ENCODE measurements around the gene IQGAP2.

IQGAP2 gene

DNA sequence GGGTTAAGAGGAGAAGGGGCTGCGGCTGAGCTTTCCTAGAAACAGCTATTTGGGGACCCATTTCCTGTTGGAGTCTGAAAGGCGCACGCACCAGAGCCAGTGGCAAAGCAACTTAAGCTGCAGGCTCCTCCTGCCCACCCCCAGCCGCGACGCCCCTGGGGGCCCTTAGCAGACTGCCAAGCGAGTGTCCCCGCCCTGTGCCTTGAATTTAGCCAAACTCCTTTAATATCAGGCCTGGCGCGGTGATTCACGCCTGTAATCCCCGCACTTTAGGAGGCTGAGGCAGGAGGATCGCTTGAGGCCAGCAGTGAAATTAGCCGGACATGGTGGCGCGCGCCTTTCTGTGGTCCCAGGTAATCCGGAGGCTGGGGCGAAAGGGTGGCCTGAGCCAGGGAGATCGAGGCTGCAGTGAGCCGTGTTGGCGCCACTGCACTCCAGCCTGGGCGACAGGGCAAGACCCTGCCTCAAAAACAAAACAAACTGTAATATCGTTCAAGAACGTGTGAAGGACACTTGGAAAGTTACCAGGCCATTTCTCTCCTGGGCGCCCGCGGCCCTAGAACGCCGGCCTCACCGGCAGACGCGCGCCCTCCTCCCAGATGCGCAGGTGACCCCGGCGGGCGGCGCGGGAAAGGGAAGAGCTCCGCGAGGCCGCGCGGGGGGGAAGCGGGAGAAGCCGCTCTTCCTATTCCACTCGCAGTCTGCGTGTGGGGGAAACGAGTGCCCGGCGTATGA is 311.8 kb downstream of the IQGAP2 start:
- peaks cover 54% of the 10 kb centered on the region for H3K4me1 Mint-ChIP-seq
- H3K9me3 Mint-ChIP-seq, result no peaks in the 10 kb centered on the region
- peaks cover 61% of the 10 kb centered on the region for H3K27me3 Mint-ChIP-seq
- DNase-seq (peak in 1 of 2 donors; percentile 28), ATAC-seq (peak; percentile 18)
- H3K27ac Mint-ChIP-seq, result peak overlapping the region in 1 of 2 donors; percentile 56
- peak overlapping the region; percentile 82 to 94 for H3K4me3 Mint-ChIP-seq

- DNase-seq, result no peak
- Mint-ChIP-seq H3K27me3 (peaks cover 61% of the 10 kb centered on the region), H3K27ac (no peak overlapping the region), H3K4me3 (peak overlapping the region; percentile 82 to 94), H3K9me3 (no peaks in the 10 kb centered on the region), H3K4me1 (peaks cover 54% of the 10 kb centered on the region)
- no peak for ATAC-seq
Observed at GRCh38 chr5:76715486-76715735, 312.3 kb downstream of the IQGAP2 start.

DNA sequence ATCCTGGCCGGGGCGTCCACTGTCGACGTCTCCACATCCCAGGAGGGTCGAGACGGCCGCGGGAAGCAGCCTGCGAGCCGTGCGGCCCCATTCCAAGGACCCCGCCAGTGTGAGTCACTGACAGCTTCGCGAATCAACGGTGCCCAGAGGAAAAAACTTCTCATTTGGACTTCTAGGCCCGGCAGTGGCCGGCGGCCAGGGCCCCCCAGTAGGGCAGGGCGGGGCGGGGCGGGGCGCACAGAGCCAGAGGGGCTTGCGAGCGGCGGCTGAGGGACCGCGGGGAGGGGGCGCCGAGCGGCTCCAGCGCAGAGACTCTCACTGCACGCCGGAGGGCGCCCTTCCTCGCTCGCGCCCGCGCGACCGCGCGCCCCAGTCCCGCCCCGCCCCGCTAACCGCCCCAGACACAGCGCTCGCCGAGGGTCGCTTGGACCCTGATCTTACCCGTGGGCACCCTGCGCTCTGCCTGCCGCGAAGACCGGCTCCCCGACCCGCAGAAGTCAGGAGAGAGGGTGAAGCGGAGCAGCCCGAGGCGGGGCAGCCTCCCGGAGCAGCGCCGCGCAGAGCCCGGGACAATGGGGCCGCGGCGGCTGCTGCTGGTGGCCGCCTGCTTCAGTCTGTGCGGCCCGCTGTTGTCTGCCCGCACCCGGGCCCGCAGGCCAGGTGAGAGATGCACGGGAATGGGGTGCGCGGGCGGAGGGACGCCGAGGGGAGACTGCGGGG is 312.8 kb downstream of the IQGAP2 start, which contains the start of gene F2R:
F2R (plus strand) TSS at position 391 of the 720 bp plus-strand sequence; CDS start at position 573, 182 bp downstream.
- Mint-ChIP-seq H3K9me3 (no peaks in the 10 kb centered on the region), H3K4me1 (peaks cover 50% of the 10 kb centered on the region), H3K4me3 (peak within 1 kb of the TSS; percentile 82 to 94), H3K27ac (peak within 1 kb of the TSS; percentile 17 to 56), H3K27me3 (peaks cover 61% of the 10 kb centered on the region)
- DNase-seq (peak; percentile 32 to 60), ATAC-seq (peak; percentile 85)

DNA sequence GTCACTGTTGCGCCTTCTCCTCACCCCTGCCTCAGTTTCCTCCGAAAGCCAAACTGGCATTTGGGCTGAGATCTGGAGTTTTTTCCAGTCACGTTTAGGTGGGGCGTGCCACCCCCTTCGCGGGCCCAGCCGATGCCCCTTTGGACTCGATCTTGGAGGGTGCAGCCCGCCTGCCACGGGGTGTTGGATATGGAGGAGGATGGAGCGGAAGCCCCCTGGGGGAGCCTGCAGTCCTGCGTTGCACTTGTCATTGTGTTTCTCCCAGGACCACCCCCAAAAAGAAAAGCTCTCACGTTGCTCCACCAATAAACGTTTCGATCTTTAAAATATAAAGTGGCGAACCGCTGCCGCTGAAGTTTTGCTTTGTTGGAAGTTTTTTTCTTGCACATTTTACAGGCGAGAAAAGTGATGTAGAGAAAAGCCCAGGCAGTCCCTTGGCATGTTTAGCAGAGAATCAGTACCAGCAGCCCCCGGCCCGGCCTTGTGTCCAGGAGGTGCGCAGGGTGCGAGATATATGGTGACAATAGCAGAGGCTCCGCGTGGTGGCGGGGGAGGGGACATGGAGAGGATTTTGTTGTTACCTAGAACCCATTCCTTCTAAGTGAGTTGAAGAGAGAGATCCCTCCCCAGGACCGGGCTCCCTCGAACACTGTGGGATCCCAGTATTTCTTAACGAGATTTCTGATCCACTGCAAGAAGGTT is 313.5 kb downstream of the IQGAP2 start:
- H3K4me3 Mint-ChIP-seq, result peak overlapping the region; percentile 82 to 94
- ATAC-seq (peak; percentile 43), DNase-seq (no peak)
- peaks cover 42% of the 10 kb centered on the region for H3K4me1 Mint-ChIP-seq
- H3K27ac Mint-ChIP-seq, result no peak overlapping the region
- no peaks in the 10 kb centered on the region for H3K9me3 Mint-ChIP-seq
- peaks cover 61% of the 10 kb centered on the region for H3K27me3 Mint-ChIP-seq

GRCh38 chr5:76717222-76718083 is 314.4 kb downstream of the IQGAP2 start:
- Mint-ChIP-seq H3K27me3 (peaks cover 61% of the 10 kb centered on the region), H3K4me3 (peak overlapping the region; percentile 82 to 94), H3K9me3 (no peaks in the 10 kb centered on the region), H3K27ac (no peak overlapping the region), H3K4me1 (peaks cover 42% of the 10 kb centered on the region)
- DNase-seq (no peak), ATAC-seq (no peak)

- peaks cover 59% of the 10 kb centered on the region for H3K27me3 Mint-ChIP-seq
- H3K9me3 Mint-ChIP-seq, result no peaks in the 10 kb centered on the region
- no peak overlapping the region for H3K27ac Mint-ChIP-seq
- ATAC-seq (no peak), DNase-seq (no peak)
- H3K4me1 Mint-ChIP-seq, result peaks cover 42% of the 10 kb centered on the region
- no peak overlapping the region for H3K4me3 Mint-ChIP-seq
Observed at GRCh38 chr5:76718381-76718832, 315.3 kb downstream of the IQGAP2 start.

GRCh38 chr5:76718880-76719279 is 315.8 kb downstream of the IQGAP2 start:
- no peak overlapping the region for H3K27ac Mint-ChIP-seq
- ATAC-seq, result no peak
- H3K4me1 Mint-ChIP-seq, result peaks cover 37% of the 10 kb centered on the region
- no peaks in the 10 kb centered on the region for H3K9me3 Mint-ChIP-seq
- H3K27me3 Mint-ChIP-seq, result peaks cover 54% of the 10 kb centered on the region
- DNase-seq, result no peak
- H3K4me3 Mint-ChIP-seq, result no peak overlapping the region

- Mint-ChIP-seq H3K4me1 (peaks cover 17% of the 10 kb centered on the region), H3K27me3 (peaks cover 41% of the 10 kb centered on the region), H3K4me3 (no peak overlapping the region), H3K27ac (no peak overlapping the region), H3K9me3 (no peaks in the 10 kb centered on the region)
- no peak for DNase-seq
- no peak for ATAC-seq
Observed at GRCh38 chr5:76720988-76721569, 318.0 kb downstream of the IQGAP2 start.

- DNase-seq (no peak), ATAC-seq (no peak)
- H3K9me3 Mint-ChIP-seq, result peaks cover 0 to 4% of the 10 kb centered on the region in 2 donors
- H3K27ac Mint-ChIP-seq, result no peak overlapping the region
- peaks cover 19% of the 10 kb centered on the region for H3K27me3 Mint-ChIP-seq
- H3K4me1 Mint-ChIP-seq, result no peaks in the 10 kb centered on the region
- no peak overlapping the region for H3K4me3 Mint-ChIP-seq
Observed at GRCh38 chr5:76723266-76723665, 320.2 kb downstream of the IQGAP2 start.

GRCh38 chr5:76723906-76724305 is 320.8 kb downstream of the IQGAP2 start:
- no peak for ATAC-seq
- no peak overlapping the region for H3K4me3 Mint-ChIP-seq
- no peak for DNase-seq
- H3K27me3 Mint-ChIP-seq, result peaks cover 12% of the 10 kb centered on the region
- no peaks in the 10 kb centered on the region for H3K4me1 Mint-ChIP-seq
- peaks cover under 1 to 8% of the 10 kb centered on the region in 2 donors for H3K9me3 Mint-ChIP-seq
- H3K27ac Mint-ChIP-seq, result no peak overlapping the region

- Mint-ChIP-seq H3K27me3 (peaks cover 8% of the 10 kb centered on the region), H3K4me1 (no peaks in the 10 kb centered on the region), H3K27ac (no peak overlapping the region), H3K4me3 (no peak overlapping the region), H3K9me3 (peaks cover 10 to 18% of the 10 kb centered on the region in 2 donors)
- DNase-seq (no peak), ATAC-seq (no peak)
Observed at GRCh38 chr5:76724871-76725270, 321.8 kb downstream of the IQGAP2 start.

- peaks cover 17% of the 10 kb centered on the region for H3K27me3 Mint-ChIP-seq
- H3K4me1 Mint-ChIP-seq, result no peaks in the 10 kb centered on the region
- no peak overlapping the region for H3K27ac Mint-ChIP-seq
- H3K4me3 Mint-ChIP-seq, result no peak overlapping the region
- DNase-seq (no peak), ATAC-seq (no peak)
- peaks cover 21 to 29% of the 10 kb centered on the region in 2 donors for H3K9me3 Mint-ChIP-seq
Observed at GRCh38 chr5:76728965-76729364, 325.9 kb downstream of the IQGAP2 start.

DNA sequence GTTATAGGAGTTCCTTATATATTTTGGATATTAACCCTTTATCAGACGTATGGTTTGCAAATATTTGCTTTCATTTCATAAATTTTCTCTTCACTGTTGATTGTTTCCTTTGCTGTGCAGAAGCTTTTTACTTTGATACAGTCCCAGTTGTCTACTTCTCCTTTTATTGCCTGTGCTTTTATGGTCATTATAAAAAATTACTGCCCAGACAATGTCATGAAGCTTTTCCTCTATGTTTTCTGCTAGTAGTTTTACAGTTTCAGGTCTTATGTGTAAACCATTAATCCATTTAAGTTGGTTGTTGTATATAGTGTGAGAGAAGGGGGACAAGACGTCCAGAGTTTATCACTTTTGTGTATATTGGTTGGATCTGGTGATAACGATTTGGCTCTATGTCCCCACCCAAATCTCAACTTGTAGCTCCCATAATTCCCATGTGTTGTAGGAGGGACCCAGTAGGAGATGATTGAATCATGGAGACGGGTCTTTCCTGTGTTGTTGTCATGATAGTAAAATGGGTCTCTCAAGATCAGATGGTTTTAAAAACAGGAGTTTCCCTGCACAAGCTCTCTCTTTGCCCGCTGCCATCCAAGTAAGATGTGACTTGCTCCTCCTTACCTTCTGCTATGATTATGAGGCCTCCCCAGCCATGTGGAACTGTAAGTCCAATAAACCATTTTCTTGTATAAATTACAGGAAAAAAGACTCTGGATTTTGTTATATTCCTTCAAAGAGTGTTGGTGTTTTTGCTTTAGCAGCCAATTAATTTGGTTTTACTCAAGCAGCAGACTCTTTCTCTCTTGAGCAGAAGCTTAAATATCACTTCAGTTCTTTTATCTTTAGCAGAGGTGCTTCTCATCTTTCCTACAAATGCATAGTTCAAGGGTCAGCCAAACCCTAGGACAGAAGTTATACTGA is 326.5 kb downstream of the IQGAP2 start:
- H3K4me3 Mint-ChIP-seq, result no peak overlapping the region
- ATAC-seq (no peak), DNase-seq (no peak)
- no peak overlapping the region for H3K27ac Mint-ChIP-seq
- H3K4me1 Mint-ChIP-seq, result no peaks in the 10 kb centered on the region
- peaks cover 21 to 29% of the 10 kb centered on the region in 2 donors for H3K9me3 Mint-ChIP-seq
- peaks cover 14% of the 10 kb centered on the region for H3K27me3 Mint-ChIP-seq
